HepG2 (cell line): ENCODE data around the gene SUN1. TPM values are rescaled to one million over a fixed set of nuclear protein-coding genes. Genes with fewer than 3 reads are reported as not detected.

Experiments
- ATAC-seq: fragments of 200-7000 bp; cut with Tn5 transposase; 3 replicates; pipeline ENCODE4 v1.9.1; 2020; ENCODE audit warnings: mild to moderate bottlenecking, moderate library complexity
- BruUV-seq: library from RNA; stranded (reverse); fragments of 400-500 nt; replicated peaks from 2 replicates; lab custom pipeline; 2021; lab: Mats Ljungman, UMichigan
- CTCF ChIA-PET: fragments of 300-600 bp; formaldehyde crosslinking; extraction: SDS; loops from one replicate; lab custom pipeline; 2021; ENCODE audit warnings: low total read pairs, inconsistent platforms, low intra/inter-chr PET ratio; lab: Yijun Ruan, JAX
- POLR2A ChIA-PET: fragments of 350-600 bp; sonication (Branson Sonifier 250); formaldehyde crosslinking; loops from one replicate; lab custom pipeline; 2020; ENCODE audit warnings: antibody characterized with exemption, inconsistent platforms; lab: Yijun Ruan, JAX
- DNase-seq: peaks from one replicate; pipeline ENCODE4 v3.0.0-alpha.2; 2015; ENCODE audit warnings: low spot score
- FAIRE-seq: peaks from 3 replicates; lab custom pipeline; 2011; peaks lifted over from hg19 to GRCh38; lab: Jason Lieb, UNC
- H2AFZ ChIP-seq: one replicate; pipeline ENCODE4 v1.6.1; 2011; ENCODE audit warnings: low read length, inconsistent platforms
- H3K27ac ChIP-seq: fragments of 300-600 bp; 3 replicates; pipeline ENCODE4 v1.8.0; 2011; ENCODE audit warnings: mixed run types, mild to moderate bottlenecking, mixed read lengths, low read length, inconsistent platforms; ENCODE audit not compliant: insufficient read depth; ENCODE audit errors: extremely low read length
- H3K27me3 ChIP-seq, 2 experiments: fragments of 200-600 bp in 1 of 2; 2 replicates in 1 of 2; 3 replicates in 1 of 2; pipeline versions ENCODE4 v1.6.0 to v1.8.0; 2011; ENCODE audit warnings: low read length in 2 of 2, mild to moderate bottlenecking in 2 of 2, moderate library complexity in 2 of 2, inconsistent platforms in 1 of 2; ENCODE audit not compliant: insufficient read depth in 2 of 2, control insufficient read depth in 1 of 2
- H3K36me3 ChIP-seq, 2 experiments: fragments of 200-600 bp in 1 of 2; replicated peaks in 1 of 2; 2 replicates in 1 of 2; 3 replicates in 1 of 2; pipeline versions ENCODE4 v1.5.1 to v1.8.0; 2011; ENCODE audit warnings: low read length in 2 of 2, inconsistent platforms in 1 of 2; ENCODE audit not compliant: insufficient read depth in 2 of 2, control insufficient read depth in 1 of 2
- H3K4me1 ChIP-seq: 2 replicates; pipeline ENCODE4 v1.5.1; 2012; ENCODE audit warnings: low read length, inconsistent platforms; ENCODE audit not compliant: insufficient read depth
- H3K4me2 ChIP-seq: 2 replicates; pipeline ENCODE4 v1.6.0; 2011; ENCODE audit warnings: low read depth, low read length, inconsistent platforms
- H3K4me3 ChIP-seq, 3 experiments: fragments of 200-600 bp in 1 of 3; sonication (generic), shearing (Covaris generic) in 1 of 3; replicated peaks in 1 of 3; 2 replicates each; pipeline ENCODE4 v1.5.1; 2011 to 2016; ENCODE audit warnings: low read length in 3 of 3, inconsistent platforms in 2 of 3, low read depth in 2 of 3, mild to moderate bottlenecking in 2 of 3, control low read depth in 1 of 3, mixed read lengths in 1 of 3; ENCODE audit not compliant: insufficient read depth in 1 of 3
- H3K79me2 ChIP-seq: one replicate; pipeline ENCODE4 v1.6.1; 2011; ENCODE audit warnings: low read length, inconsistent platforms; ENCODE audit not compliant: insufficient read depth
- H3K9ac ChIP-seq: 2 replicates; pipeline ENCODE4 v1.6.0; 2011; ENCODE audit warnings: mild to moderate bottlenecking, low read depth, low read length, inconsistent platforms; ENCODE audit not compliant: insufficient read depth
- H3K9me3 ChIP-seq: 2 replicates; pipeline ENCODE4 v1.5.1; 2012; ENCODE audit warnings: mild to moderate bottlenecking, low read length
- H4K20me1 ChIP-seq: 2 replicates; pipeline ENCODE4 v1.6.0; 2011; ENCODE audit warnings: inconsistent platforms, mild to moderate bottlenecking, low read length, moderate library complexity; ENCODE audit not compliant: insufficient read depth
- AGO2 ChIP-seq: fragments of 200-400 bp; formaldehyde crosslinking; optimal IDR thresholded peaks from 2 replicates; pipeline ENCODE3; 2017; ENCODE audit warnings: mild to moderate bottlenecking, low read depth, low read length, moderate library complexity
- ATF7 ChIP-seq, 2 experiments: fragments of 450-650 bp in 1 of 2; sonication (generic) in 1 of 2; formaldehyde crosslinking in 1 of 2; IDR thresholded peaks; 2 replicates each; pipeline versions ENCODE4 v1.4.0 to v1.6.1; 2016 to 2020; ENCODE audit warnings: antibody characterized with exemption in 1 of 2, mild to moderate bottlenecking in 1 of 2, missing genetic modification reagents in 1 of 2
- HOXA3 ChIP-seq: sonication (generic); formaldehyde crosslinking; IDR thresholded peaks from 2 replicates; pipeline ENCODE4 v1.5.0; 2020; ENCODE audit warnings: missing genetic modification reagents
- RBFOX2 ChIP-seq: fragments of 200-400 bp; formaldehyde crosslinking; IDR thresholded peaks from 2 replicates; pipeline ENCODE4 v1.6.1; 2017; ENCODE audit warnings: low read depth, mild to moderate bottlenecking, low read length
- RXRB ChIP-seq: IDR thresholded peaks from 2 replicates; pipeline ENCODE4 v1.6.1; 2016; ENCODE audit warnings: borderline replicate concordance, missing genetic modification reagents, missing compliant biosample characterization
- SAFB2 ChIP-seq: sonication (generic); formaldehyde crosslinking; IDR thresholded peaks from 2 replicates; pipeline ENCODE4 v1.5.1; 2020; ENCODE audit warnings: missing genetic modification reagents, low read depth, mild to moderate bottlenecking, borderline replicate concordance
- ZBTB38 ChIP-seq: sonication (generic); formaldehyde crosslinking; IDR thresholded peaks from 2 replicates; pipeline ENCODE4 v1.5.1; 2020; ENCODE audit warnings: mild to moderate bottlenecking, missing genetic modification reagents
- ZNF451 ChIP-seq: sonication (generic); formaldehyde crosslinking; IDR thresholded peaks from 2 replicates; pipeline ENCODE4 v1.5.0; 2020; ENCODE audit warnings: mild to moderate bottlenecking, missing genetic modification reagents
- ZNF468 ChIP-seq: sonication (generic); formaldehyde crosslinking; IDR thresholded peaks from 2 replicates; pipeline ENCODE4 v1.8.0; 2022; ENCODE audit warnings: mild to moderate bottlenecking, moderate library complexity, missing genetic modification reagents
- ZNF484 ChIP-seq: sonication (generic); formaldehyde crosslinking; IDR thresholded peaks from 2 replicates; pipeline ENCODE4 v1.5.1; 2020; ENCODE audit warnings: mild to moderate bottlenecking, low read depth, missing genetic modification reagents, borderline replicate concordance
- ZNF615 ChIP-seq: sonication (generic); formaldehyde crosslinking; IDR thresholded peaks from 2 replicates; pipeline ENCODE4 v1.5.0; 2020; ENCODE audit warnings: mild to moderate bottlenecking, missing genetic modification reagents, borderline replicate concordance
- WGBS: methylation state at CpG from one replicate; pipeline ENCODE4 v1.1.6; 2017; ENCODE audit warnings: low lambda C conversion rate; 5-methylcytosine and 5-hydroxymethylcytosine counted together
- in situ Hi-C: cut with HindIII; loops from 2 replicates; pipeline ENCODE4 v1.10.0; 2017; ENCODE audit warnings: low pct_unique_long_range_greater_than_20kb; ENCODE audit not compliant: extremely low pct_ligation_motif_present
- intact Hi-C: fragments of 100-400 bp; cut with micrococcal nuclease; formaldehyde crosslinking; loops from one replicate; pipeline ENCODE4 v1.10.0; 2022; ENCODE audit not compliant: unreplicated experiment
- polyA plus RNA-seq, 8 experiments: library from polyadenylated mRNA; depleted of rRNA in 3 of 8; stranded (reverse) in 7 of 8; unstranded in 1 of 8; fragments of >200 nt; fragmentation: Illumina TruSeq in 4 of 8; extraction: Trizol in 4 of 8; gene quantifications; 2 replicates each; pipeline versions ENCODE4 v1.2.1 to v1.2.3, GENCODE V29; 2011 to 2016; ENCODE audit warnings: low read depth in 4 of 8, missing spikeins in 1 of 8, mixed read lengths in 1 of 8; ENCODE audit not compliant: insufficient read depth in 1 of 8
- total RNA-seq, 5 experiments: library from RNA; depleted of rRNA; stranded (reverse); fragments of >200 nt; fragmentation: Illumina TruSeq; extraction: Trizol; gene quantifications; 2 replicates each; pipeline ENCODE4 v1.2.3, GENCODE V29; 2016; ENCODE audit warnings: low read depth in 1 of 5
- TF ChIP-seq, protein P1 (sequence below): sonication (generic); formaldehyde crosslinking; IDR thresholded peaks from 2 replicates; pipeline ENCODE4 v1.4.0; 2020; ENCODE audit warnings: mild to moderate bottlenecking, missing genetic modification reagents
- TF ChIP-seq, protein P2 (sequence below): sonication (generic); formaldehyde crosslinking; IDR thresholded peaks from 2 replicates; pipeline ENCODE4 v1.8.1; 2023; ENCODE audit warnings: mild to moderate bottlenecking, missing genetic modification reagents, borderline replicate concordance
- TF ChIP-seq, protein P3 (sequence below): sonication (generic); formaldehyde crosslinking; IDR thresholded peaks from 2 replicates; pipeline ENCODE4 v1.5.1; 2020; ENCODE audit warnings: mild to moderate bottlenecking, missing genetic modification reagents, moderate library complexity

Gene SUN1
- total and polyA plus RNA-seq, 2 of the 13 experiments (the other 11 are each of a cell fraction or from before 2014, with no cell fraction given): 47.0 to 126 TPM

DNA sequence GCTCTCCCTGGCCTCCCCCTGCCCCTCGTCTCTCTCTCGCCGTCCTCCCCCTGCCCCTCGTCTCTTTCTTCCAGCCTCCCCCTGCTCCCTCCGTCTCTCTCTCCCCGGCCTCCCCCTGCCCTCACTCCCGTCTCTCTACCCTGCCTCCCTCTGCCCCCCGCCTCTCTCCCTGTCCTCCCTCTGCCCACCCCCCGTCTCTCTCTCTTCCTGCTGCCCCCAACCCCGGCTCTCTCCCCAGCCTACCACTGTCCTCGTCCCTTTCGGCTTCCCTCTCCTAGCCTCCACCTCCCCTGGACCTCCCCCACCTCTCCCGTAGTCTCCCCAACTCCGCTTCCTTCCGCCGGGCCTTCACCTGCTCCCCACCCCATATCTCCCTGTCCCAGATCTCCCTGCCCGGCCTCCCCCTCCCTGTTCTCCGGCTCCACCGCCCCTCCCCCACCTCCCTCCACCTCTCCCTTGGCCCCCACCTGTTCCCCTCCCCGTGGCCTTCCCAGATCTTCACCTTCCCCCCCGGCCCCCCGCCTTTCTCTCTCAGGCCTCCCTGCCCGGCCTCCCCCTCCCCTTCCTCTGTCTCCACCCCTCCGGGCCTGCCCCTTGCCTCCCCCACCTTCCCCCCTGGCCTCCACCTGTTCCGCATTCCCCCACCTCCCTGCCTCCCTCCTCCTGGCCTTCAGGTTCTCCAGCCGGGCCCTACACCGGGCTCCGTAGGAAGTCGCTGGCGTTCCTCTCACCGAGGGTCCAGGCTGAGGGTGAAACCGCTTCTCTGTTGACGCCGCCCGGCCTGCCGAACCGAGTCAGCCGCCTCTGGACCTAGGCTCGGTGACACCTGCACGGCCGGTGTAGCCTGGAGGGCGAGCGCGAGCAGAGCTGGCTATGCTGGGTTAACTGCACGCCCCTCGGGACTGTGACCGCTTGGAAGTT lies 45.3 kb downstream of the SUN1 start (continued):
- TF ChIP-seq ZNF484 (CRISPR knock-in tag): no peak
- TF ChIP-seq, all 625 proteins: peak for 14

DNA sequence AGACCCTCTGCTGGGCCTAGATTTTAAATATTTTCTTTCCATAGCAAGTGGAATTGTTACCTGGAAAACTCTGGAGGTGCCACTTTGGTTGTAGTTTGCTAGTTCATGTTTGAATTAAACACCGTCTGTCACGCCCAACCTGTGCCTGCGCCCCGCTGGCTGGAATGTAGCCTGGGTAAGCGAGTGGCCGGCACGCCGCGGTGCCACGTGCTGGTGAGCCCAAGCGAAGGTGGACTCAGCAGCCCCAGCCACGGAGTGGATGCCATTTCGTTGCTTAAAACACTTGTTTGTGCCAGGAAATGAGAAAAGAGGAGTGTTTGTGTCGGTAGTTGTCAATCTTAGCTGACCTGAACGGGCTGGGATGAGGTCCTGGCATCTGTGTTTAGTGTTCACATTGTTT lies 46.8 kb downstream of the SUN1 start:
- no peak for FAIRE-seq
- no peak overlapping the region for H3K9ac ChIP-seq
- no peak for DNase-seq
- BruUV-seq: no TSS peak
- CTCF ChIA-PET: no interaction called here
- H3K36me3 ChIP-seq: peaks cover 3 to 11% of the 10 kb centered on the region in 2 experiments; a peak in 3 of 5 replicates
- H2AFZ ChIP-seq: no peak overlapping the region
- intact Hi-C loops (loop anchor here (5.0 to 10.0 kb wide), 2 partner anchors 64 to 73 kb away; partner anchors contain the start of gene ADAP1), in situ Hi-C loops (no loop called here)
- POLR2A ChIA-PET: interaction anchor here (1.0 to 2.0 kb wide), 3 partner anchors 13 to 22 kb away, joined by 4 to 6 read pairs (median 6); no protein-coding TSS in a partner anchor
- peaks cover 33% of the 10 kb centered on the region for H3K4me1 ChIP-seq
- H3K27ac ChIP-seq: no peak overlapping the region
- H3K9me3 ChIP-seq: no peaks in the 10 kb centered on the region
- peak overlapping the region; percentile 29; the same call in 1 of the 2 replicates for H3K4me2 ChIP-seq
- no peaks in the 10 kb centered on the region for H3K27me3 ChIP-seq
- ATAC-seq: no peak
- H3K79me2 ChIP-seq: peaks cover 61% of the 10 kb centered on the region
- 95% methylated on average over 14 of the region's 15 CpGs for WGBS
- H3K4me3 ChIP-seq: peak overlapping the region in 1 of 3 experiments; percentile 98; a peak in 1 of 6 replicates
- H4K20me1 ChIP-seq: peaks cover 41% of the 10 kb centered on the region; the same call in 1 of the 2 replicates
- TF ChIP-seq ZNF451: no peak
- TF ChIP-seq RXRB (CRISPR knock-in tag): no peak
- no peak for TF ChIP-seq ATF7 (IDR thresholded peaks at IDR 0.05)
- no peak for TF ChIP-seq ATF7 (CRISPR knock-in tag; IDR thresholded peaks at IDR 0.05)
- TF ChIP-seq HOXA3 (CRISPR knock-in tag): no peak
- TF ChIP-seq AGO2: peak; percentile 71
- TF ChIP-seq, protein P1, sequence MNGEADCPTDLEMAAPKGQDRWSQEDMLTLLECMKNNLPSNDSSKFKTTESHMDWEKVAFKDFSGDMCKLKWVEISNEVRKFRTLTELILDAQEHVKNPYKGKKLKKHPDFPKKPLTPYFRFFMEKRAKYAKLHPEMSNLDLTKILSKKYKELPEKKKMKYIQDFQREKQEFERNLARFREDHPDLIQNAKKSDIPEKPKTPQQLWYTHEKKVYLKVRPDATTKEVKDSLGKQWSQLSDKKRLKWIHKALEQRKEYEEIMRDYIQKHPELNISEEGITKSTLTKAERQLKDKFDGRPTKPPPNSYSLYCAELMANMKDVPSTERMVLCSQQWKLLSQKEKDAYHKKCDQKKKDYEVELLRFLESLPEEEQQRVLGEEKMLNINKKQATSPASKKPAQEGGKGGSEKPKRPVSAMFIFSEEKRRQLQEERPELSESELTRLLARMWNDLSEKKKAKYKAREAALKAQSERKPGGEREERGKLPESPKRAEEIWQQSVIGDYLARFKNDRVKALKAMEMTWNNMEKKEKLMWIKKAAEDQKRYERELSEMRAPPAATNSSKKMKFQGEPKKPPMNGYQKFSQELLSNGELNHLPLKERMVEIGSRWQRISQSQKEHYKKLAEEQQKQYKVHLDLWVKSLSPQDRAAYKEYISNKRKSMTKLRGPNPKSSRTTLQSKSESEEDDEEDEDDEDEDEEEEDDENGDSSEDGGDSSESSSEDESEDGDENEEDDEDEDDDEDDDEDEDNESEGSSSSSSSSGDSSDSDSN: no peak
- TF ChIP-seq, protein P2, sequence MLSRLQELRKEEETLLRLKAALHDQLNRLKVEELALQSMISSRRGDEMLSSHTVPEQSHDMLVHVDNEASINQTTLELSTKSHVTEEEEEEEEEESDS (CRISPR knock-in tag): no peak
- no peak for TF ChIP-seq ZNF615 (CRISPR knock-in tag)
- peak; percentile 82 for TF ChIP-seq ZBTB38
- TF ChIP-seq SAFB2 (CRISPR knock-in tag): no peak
- TF ChIP-seq RBFOX2: peak; percentile 53
- TF ChIP-seq, protein P3, sequence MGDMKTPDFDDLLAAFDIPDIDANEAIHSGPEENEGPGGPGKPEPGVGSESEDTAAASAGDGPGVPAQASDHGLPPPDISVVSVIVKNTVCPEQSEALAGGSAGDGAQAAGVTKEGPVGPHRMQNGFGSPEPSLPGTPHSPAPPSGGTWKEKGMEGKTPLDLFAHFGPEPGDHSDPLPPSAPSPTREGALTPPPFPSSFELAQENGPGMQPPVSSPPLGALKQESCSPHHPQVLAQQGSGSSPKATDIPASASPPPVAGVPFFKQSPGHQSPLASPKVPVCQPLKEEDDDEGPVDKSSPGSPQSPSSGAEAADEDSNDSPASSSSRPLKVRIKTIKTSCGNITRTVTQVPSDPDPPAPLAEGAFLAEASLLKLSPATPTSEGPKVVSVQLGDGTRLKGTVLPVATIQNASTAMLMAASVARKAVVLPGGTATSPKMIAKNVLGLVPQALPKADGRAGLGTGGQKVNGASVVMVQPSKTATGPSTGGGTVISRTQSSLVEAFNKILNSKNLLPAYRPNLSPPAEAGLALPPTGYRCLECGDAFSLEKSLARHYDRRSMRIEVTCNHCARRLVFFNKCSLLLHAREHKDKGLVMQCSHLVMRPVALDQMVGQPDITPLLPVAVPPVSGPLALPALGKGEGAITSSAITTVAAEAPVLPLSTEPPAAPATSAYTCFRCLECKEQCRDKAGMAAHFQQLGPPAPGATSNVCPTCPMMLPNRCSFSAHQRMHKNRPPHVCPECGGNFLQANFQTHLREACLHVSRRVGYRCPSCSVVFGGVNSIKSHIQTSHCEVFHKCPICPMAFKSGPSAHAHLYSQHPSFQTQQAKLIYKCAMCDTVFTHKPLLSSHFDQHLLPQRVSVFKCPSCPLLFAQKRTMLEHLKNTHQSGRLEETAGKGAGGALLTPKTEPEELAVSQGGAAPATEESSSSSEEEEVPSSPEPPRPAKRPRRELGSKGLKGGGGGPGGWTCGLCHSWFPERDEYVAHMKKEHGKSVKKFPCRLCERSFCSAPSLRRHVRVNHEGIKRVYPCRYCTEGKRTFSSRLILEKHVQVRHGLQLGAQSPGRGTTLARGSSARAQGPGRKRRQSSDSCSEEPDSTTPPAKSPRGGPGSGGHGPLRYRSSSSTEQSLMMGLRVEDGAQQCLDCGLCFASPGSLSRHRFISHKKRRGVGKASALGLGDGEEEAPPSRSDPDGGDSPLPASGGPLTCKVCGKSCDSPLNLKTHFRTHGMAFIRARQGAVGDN (CRISPR knock-in tag): 0 out of 2 replicates have a peak, but pooled peaks have one; percentile 22
- TF ChIP-seq ZNF468 (CRISPR knock-in tag): no peak
